Activated gamma-delta T cell treated with Interleukin-2 at 50 U/mL for 16 hours (primary cell): ENCODE measurements around the gene ANKRD55.
"Not testable (repeated sequence)": the region's sequence is repeated elsewhere in the genome, so short reads cannot be mapped to it uniquely, and the experiment has no call there.

Experiments used
- DNase-seq: peaks from one replicate; pipeline ENCODE4 v3.0.0-alpha.2; 2020

ANKRD55 gene

GRCh38 chr5:56251918-56252553, 18.9 kb upstream of the ANKRD55 start:
- DNase-seq = no peak

GRCh38 chr5:56251440-56251839, 18.3 kb upstream of the ANKRD55 start:
- no peak for DNase-seq

- no peak for DNase-seq
These were observed 16.9 kb upstream of the ANKRD55 start for GRCh38 chr5:56250011-56250410.

GRCh38 chr5:56249085-56249484, 16.0 kb upstream of the ANKRD55 start:
- DNase-seq = not testable (repeated sequence)

- no peak for DNase-seq
These were observed 14.5 kb upstream of the ANKRD55 start for GRCh38 chr5:56247592-56247991.

- no peak for DNase-seq
These were observed 13.6 kb upstream of the ANKRD55 start for GRCh38 chr5:56246769-56247168.

GRCh38 chr5:56245481-56245880, 12.4 kb upstream of the ANKRD55 start:
- no peak for DNase-seq

- no peak for DNase-seq
These were observed 11.5 kb upstream of the ANKRD55 start for GRCh38 chr5:56244627-56245026.

GRCh38 chr5:56242271-56242670, 9.1 kb upstream of the ANKRD55 start:
- not testable (repeated sequence) for DNase-seq

GRCh38 chr5:56232538-56232937, 592 bp downstream of the ANKRD55 start:
- no peak for DNase-seq

- no peak for DNase-seq
These were observed 2.6 kb downstream of the ANKRD55 start for GRCh38 chr5:56230576-56230975.

- DNase-seq = no peak
These were observed 4.0 kb downstream of the ANKRD55 start for GRCh38 chr5:56229111-56229510.

GRCh38 chr5:56228631-56229030, 4.5 kb downstream of the ANKRD55 start:
- DNase-seq = no peak

- DNase-seq = no peak
These were observed 5.4 kb downstream of the ANKRD55 start for GRCh38 chr5:56227691-56228090.

GRCh38 chr5:56223298-56223697, 9.8 kb downstream of the ANKRD55 start:
- not testable (repeated sequence) for DNase-seq

GRCh38 chr5:56221601-56222000, 11.5 kb downstream of the ANKRD55 start:
- DNase-seq = not testable (repeated sequence)

GRCh38 chr5:56215019-56215830, 17.9 kb downstream of the ANKRD55 start:
- no peak for DNase-seq

GRCh38 chr5:56213886-56214535, 19.1 kb downstream of the ANKRD55 start:
- not testable (repeated sequence) for DNase-seq

- no peak for DNase-seq
These were observed 20.8 kb downstream of the ANKRD55 start for GRCh38 chr5:56212130-56212879.

- no peak for DNase-seq
These were observed 21.7 kb downstream of the ANKRD55 start for GRCh38 chr5:56211298-56211865.

- DNase-seq = no peak
These were observed 24.4 kb downstream of the ANKRD55 start for GRCh38 chr5:56208681-56209080.

GRCh38 chr5:56207537-56207936, 25.6 kb downstream of the ANKRD55 start:
- no peak for DNase-seq
